MCF 10A (cell line): ENCODE data around the gene HSD17B11. TPM values are rescaled to one million over a fixed set of nuclear protein-coding genes. Genes with fewer than 3 reads are reported as not detected.
"Not testable (repeated sequence)": the region's sequence is repeated elsewhere in the genome, so short reads cannot be mapped to it uniquely, and the experiment has no call there.

Experiments
- BruUV-seq: library from RNA; stranded (reverse); fragments of 400-500 nt; replicated peaks from 2 replicates; lab custom pipeline; 2021; lab: Mats Ljungman, UMichigan
- CTCF ChIA-PET: fragments of 300-600 bp; sonication (Branson Sonifier 250); formaldehyde crosslinking; extraction: SDS; loops from one replicate; lab custom pipeline; 2021; ENCODE audit warnings: antibody characterized with exemption, inconsistent platforms; lab: Yijun Ruan, JAX
- POLR2A ChIA-PET: fragments of 300-600, 350-650 bp; sonication (Branson Sonifier 250); formaldehyde crosslinking; extraction: SDS; loops from one replicate; lab custom pipeline; 2020; ENCODE audit warnings: antibody characterized with exemption, inconsistent platforms; lab: Yijun Ruan, JAX
- DNase-seq: peaks from one replicate; pipeline ENCODE4 v3.0.0-alpha.2; 2018; ENCODE audit not compliant: unreplicated experiment
- H3K27ac Mint-ChIP-seq: one replicate; pipeline ENCODE4 v1.8.0; 2022; ENCODE audit warnings: mild to moderate bottlenecking, low read depth, mixed read lengths; ENCODE audit not compliant: unreplicated experiment
- H3K27me3 Mint-ChIP-seq: one replicate; pipeline ENCODE4 v1.8.0; 2022; ENCODE audit warnings: mixed read lengths; ENCODE audit not compliant: insufficient read depth, unreplicated experiment
- H3K36me3 Mint-ChIP-seq: one replicate; pipeline ENCODE4 v1.8.0; 2022; ENCODE audit warnings: mild to moderate bottlenecking, moderate library complexity, mixed read lengths; ENCODE audit not compliant: insufficient read depth, unreplicated experiment
- H3K4me1 Mint-ChIP-seq: one replicate; pipeline ENCODE4 v1.8.0; 2022; ENCODE audit warnings: mixed read lengths; ENCODE audit not compliant: insufficient read depth, unreplicated experiment
- H3K4me3 Mint-ChIP-seq: one replicate; pipeline ENCODE4 v1.8.0; 2022; ENCODE audit warnings: mild to moderate bottlenecking, moderate library complexity, mixed read lengths; ENCODE audit not compliant: unreplicated experiment
- H3K9me3 Mint-ChIP-seq: one replicate; pipeline ENCODE4 v1.8.0; 2022; ENCODE audit warnings: mixed read lengths; ENCODE audit not compliant: unreplicated experiment
- intact Hi-C: fragments of 100-400 bp; cut with micrococcal nuclease; formaldehyde crosslinking; loops from 2 replicates; pipeline ENCODE4 v1.14.1; 2022
- total RNA-seq: library from RNA; stranded (reverse); gene quantifications from 2 replicates; pipeline ENCODE4 v1.2.3, GENCODE V29; 2022
- TF ChIP-seq, protein P1 (sequence below): fragments of 200-600 bp; IDR thresholded peaks from one replicate; pipeline ENCODE4 v1.8.0; 2022; ENCODE audit warnings: antibody characterized with exemption, mild to moderate bottlenecking; ENCODE audit not compliant: unreplicated experiment

Gene HSD17B11
- total RNA-seq, 1 experiment from 2014 or later = 4.3 TPM

- H3K27me3 Mint-ChIP-seq = no peaks in the 10 kb centered on the region
- ChIA-PET POLR2A (interaction anchor here (0.6 to 2.7 kb wide), 4 partner anchors 10 to 476 kb away, joined by 3 to 12 read pairs (median 4); partner anchors contain the start of genes AFF1 and NUDT9), CTCF (no interaction called here)
- peaks cover 7% of the 10 kb centered on the region for H3K4me1 Mint-ChIP-seq
- no peaks in the 10 kb centered on the region for H3K9me3 Mint-ChIP-seq
- intact Hi-C loops = no loop called here
- DNase-seq = no peak
- no TSS peak for BruUV-seq
- no peak overlapping the region for H3K4me3 Mint-ChIP-seq
- no peaks in the 10 kb centered on the region for H3K36me3 Mint-ChIP-seq
- TF ChIP-seq, protein P1, sequence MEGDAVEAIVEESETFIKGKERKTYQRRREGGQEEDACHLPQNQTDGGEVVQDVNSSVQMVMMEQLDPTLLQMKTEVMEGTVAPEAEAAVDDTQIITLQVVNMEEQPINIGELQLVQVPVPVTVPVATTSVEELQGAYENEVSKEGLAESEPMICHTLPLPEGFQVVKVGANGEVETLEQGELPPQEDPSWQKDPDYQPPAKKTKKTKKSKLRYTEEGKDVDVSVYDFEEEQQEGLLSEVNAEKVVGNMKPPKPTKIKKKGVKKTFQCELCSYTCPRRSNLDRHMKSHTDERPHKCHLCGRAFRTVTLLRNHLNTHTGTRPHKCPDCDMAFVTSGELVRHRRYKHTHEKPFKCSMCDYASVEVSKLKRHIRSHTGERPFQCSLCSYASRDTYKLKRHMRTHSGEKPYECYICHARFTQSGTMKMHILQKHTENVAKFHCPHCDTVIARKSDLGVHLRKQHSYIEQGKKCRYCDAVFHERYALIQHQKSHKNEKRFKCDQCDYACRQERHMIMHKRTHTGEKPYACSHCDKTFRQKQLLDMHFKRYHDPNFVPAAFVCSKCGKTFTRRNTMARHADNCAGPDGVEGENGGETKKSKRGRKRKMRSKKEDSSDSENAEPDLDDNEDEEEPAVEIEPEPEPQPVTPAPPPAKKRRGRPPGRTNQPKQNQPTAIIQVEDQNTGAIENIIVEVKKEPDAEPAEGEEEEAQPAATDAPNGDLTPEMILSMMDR = no peak
- H3K27ac Mint-ChIP-seq = no peak overlapping the region
Observed at GRCh38 chr4:87410679-87411078, 19.7 kb upstream of the HSD17B11 start.

DNA sequence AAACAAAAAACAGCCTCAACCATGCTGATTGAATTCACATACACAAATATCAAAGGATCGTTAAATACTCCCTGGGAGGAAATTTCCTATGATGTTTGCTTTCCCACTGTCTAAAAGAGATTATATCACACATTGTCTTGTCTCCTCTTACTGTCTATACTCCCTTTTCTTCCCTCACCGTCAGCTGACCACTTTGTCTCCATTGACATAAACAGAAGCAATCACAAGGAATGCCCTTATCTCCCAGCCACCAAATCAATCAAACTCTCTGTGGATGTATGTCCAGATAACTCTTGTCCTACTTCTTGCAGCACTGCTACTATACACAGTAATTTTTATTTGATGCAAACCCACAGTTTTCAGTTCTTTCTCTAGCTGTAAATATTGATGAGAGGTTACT lies 19.2 kb upstream of the HSD17B11 start:
- intact Hi-C loops = no loop called here
- Mint-ChIP-seq H3K36me3 (no peaks in the 10 kb centered on the region), H3K9me3 (no peaks in the 10 kb centered on the region), H3K27ac (no peak overlapping the region), H3K4me3 (no peak overlapping the region), H3K27me3 (no peaks in the 10 kb centered on the region), H3K4me1 (peaks cover 7% of the 10 kb centered on the region)
- TF ChIP-seq, protein P1 = no peak
- ChIA-PET CTCF (interaction anchor here (0.6 kb wide), 1 partner anchor 45 kb away, joined by 3 read pairs; no protein-coding TSS in a partner anchor), POLR2A (interaction anchor here (0.6 to 1.5 kb wide), 3 partner anchors 10 to 475 kb away, joined by 3 to 6 read pairs (median 3); partner anchors contain the start of genes AFF1 and NUDT9)
- no TSS peak for BruUV-seq
- no peak for DNase-seq

DNA sequence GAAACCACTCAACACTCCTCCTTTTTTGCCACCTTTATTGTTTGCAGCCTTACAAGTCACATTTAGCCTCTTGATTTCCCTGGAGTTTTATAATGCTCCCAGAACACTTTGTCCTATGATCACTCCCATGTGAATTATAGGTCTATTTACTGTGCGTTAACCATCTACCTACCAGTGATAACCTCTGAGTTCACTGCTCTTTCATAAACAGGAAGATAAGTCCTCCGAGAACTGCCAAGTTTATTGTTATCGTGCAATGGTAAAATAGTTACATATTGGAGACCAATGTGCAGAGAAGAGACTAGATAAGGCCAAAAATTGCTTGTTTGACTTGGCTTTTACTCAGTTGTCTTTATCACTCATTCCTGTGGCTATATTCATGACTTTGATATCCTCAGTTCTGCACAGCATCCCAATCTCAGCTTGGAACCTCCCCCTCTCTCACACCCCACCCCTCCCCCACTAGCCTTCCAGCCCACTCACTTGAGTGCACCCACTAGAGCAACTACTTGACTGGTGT lies 18.5 kb upstream of the HSD17B11 start:
- ChIA-PET CTCF (interaction anchor here (0.6 kb wide), 1 partner anchor 44 kb away, joined by 3 read pairs; no protein-coding TSS in a partner anchor), POLR2A (interaction anchor here (1.3 kb wide), 1 partner anchor 13 kb away, joined by 6 read pairs; the partner anchor contains the start of gene NUDT9)
- H3K4me1 Mint-ChIP-seq = peaks cover 7% of the 10 kb centered on the region
- no peak overlapping the region for H3K4me3 Mint-ChIP-seq
- H3K27ac Mint-ChIP-seq = no peak overlapping the region
- H3K9me3 Mint-ChIP-seq = no peaks in the 10 kb centered on the region
- BruUV-seq = no TSS peak
- intact Hi-C loops = no loop called here
- TF ChIP-seq, protein P1 = no peak
- H3K27me3 Mint-ChIP-seq = no peaks in the 10 kb centered on the region
- DNase-seq = no peak
- no peaks in the 10 kb centered on the region for H3K36me3 Mint-ChIP-seq

- intact Hi-C loops, BruUV-seq, H3K36me3 Mint-ChIP-seq, H3K9me3 Mint-ChIP-seq, H3K4me3 Mint-ChIP-seq, H3K27ac Mint-ChIP-seq, H3K27me3 Mint-ChIP-seq, DNase-seq: not testable (repeated sequence)
- ChIA-PET POLR2A (interaction anchor here (2.0 kb wide), 1 partner anchor 15 kb away, joined by 5 read pairs; the partner anchor contains the start of gene NUDT9), CTCF (interaction anchor here (1.5 kb wide), 1 partner anchor 59 kb away, joined by 3 read pairs; no protein-coding TSS in a partner anchor)
- peaks cover 19% of the 10 kb centered on the region for H3K4me1 Mint-ChIP-seq
Observed at GRCh38 chr4:87406902-87407301, 15.9 kb upstream of the HSD17B11 start.
